NCI-H345 (cell line): ENCODE results near the gene CRYZ.
A peak's percentile ranks its signal among the peaks of the same experiment; 100 is the strongest.
"Not testable (repeated sequence)": the region's sequence is repeated elsewhere in the genome, so short reads cannot be mapped to it uniquely, and the experiment has no call there.

Experiments used
- DNase-seq: peaks from one replicate; lab custom pipeline; 2025; lab: John Stamatoyannopoulos, UW

Gene CRYZ

GRCh38 chr1:74732960-74733603 is at the start of gene CRYZ, which contains the start of gene TYW3:
Gene CRYZ, minus strand, starts transcription at chr1:74733050. Its CDS starts 8,229 bp downstream, at chr1:74724821.
Gene TYW3, plus strand, starts transcription at chr1:74733152. Its CDS starts 93 bp downstream, at chr1:74733245.
- DNase-seq: peak; percentile 96

DNA sequence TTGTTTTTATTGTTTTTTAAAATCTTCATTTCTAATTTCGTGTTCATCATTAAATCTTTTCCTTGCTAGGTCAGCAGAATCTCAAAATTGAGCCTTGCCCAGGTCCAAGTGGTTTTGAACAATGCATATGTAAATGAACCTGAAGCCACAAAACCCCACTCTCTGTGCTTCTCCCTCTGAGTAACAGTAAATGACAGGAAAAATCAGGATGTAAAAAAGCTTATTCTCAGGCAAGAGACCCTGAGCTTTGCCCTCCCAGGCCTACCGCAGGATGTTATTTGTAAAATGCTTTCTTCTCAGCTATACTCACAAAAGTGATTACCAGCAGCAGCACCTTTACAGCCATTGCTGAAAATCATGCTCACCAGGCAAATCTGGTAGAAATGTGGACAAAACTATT is 47.7 kb upstream of the CRYZ start:
- DNase-seq: no peak

- DNase-seq: no peak
Measured at GRCh38 chr1:74779750-74780149, 46.9 kb upstream of the CRYZ start.

GRCh38 chr1:74777525-74777924 is 44.7 kb upstream of the CRYZ start:
- DNase-seq: no peak

GRCh38 chr1:74775735-74776134 is 42.9 kb upstream of the CRYZ start:
- DNase-seq: no peak

GRCh38 chr1:74773582-74773981 is 40.7 kb upstream of the CRYZ start:
- DNase-seq: no peak

DNA sequence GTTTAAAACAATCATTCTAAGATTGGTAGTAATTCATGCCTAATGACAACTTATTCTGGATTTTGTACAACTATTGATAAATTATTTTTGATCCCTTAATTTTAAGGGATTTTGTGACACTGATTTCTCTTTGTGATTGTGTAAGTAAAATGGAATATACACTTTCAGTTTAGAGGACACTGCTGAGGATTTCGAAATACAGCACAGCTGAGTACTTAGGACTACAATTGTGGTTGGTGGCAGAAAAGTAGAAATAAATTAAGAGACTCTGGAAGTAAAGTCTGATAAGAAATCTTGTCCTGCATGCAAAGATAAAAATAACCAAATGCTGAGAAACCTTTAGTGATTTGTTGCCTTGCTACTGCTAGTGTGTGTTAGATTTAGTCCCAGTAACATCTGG is 40.1 kb upstream of the CRYZ start:
- no peak for DNase-seq

- peak; percentile 71 for DNase-seq
Measured at GRCh38 chr1:74771913-74772515, 39.2 kb upstream of the CRYZ start.

DNA sequence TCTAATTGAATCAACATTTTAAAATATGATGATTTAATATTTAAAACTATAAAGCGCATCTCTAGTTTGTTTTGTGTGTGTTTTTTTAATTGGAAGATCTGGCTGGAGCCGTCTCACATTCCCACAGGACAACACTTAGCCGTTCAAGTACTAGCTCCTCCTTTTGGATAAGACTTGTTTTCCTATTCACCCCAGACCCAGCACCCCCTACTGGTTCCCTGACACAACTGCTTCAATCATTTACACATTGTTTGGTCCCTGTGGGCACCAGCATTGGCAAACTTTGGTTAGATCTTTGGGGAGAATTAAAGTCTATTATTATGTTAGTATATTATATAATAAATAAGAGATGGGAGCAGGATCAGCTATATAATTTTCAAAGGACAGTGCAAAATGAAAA is 34.6 kb upstream of the CRYZ start:
- DNase-seq: no peak

GRCh38 chr1:74766579-74766978 is 33.7 kb upstream of the CRYZ start:
- no peak for DNase-seq

DNA sequence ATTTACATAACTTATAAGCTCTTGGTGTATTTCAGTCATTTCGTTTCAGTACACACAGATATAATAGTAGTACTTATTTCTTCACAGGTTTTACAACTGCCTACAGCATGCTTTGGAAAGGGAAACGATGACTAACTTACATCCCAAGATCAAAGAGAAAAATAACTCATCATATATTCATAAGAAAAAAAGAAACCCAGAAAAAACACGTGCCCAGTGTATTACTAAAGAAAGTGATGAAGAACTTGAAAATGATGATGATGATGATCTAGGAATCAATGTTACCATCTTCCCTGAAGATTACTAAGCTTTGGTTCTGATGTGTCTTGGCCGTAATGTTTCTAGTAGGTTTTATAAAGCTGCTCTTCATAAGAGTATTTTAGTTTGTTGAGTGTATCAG is 31.0 kb upstream of the CRYZ start:
- DNase-seq: no peak

GRCh38 chr1:74756650-74757049 is 23.8 kb upstream of the CRYZ start:
- DNase-seq: not testable (repeated sequence)

GRCh38 chr1:74755475-74755874 is 22.6 kb upstream of the CRYZ start:
- DNase-seq: no peak

DNA sequence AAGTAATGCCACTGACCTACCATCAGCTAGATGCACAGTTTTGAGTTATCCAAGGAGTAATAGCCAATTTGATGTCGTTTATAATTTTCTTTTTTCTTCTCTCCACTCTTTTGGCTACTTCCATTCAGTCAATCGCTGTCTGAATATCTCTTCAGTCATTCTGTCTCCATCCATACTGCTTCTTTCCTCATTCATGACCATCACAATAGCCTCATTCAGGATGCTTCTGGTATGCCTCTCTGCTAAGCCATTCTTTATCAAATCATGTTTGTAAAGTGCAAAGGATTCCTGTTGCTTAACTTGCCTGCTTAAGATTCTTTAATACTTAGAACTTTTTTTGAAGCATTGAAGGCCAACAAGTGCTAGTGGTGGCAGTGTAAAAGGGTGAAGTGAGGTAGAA is 20.3 kb upstream of the CRYZ start:
- no peak for DNase-seq

- no peak for DNase-seq
Measured at GRCh38 chr1:74748960-74749359, 16.1 kb upstream of the CRYZ start.

DNA sequence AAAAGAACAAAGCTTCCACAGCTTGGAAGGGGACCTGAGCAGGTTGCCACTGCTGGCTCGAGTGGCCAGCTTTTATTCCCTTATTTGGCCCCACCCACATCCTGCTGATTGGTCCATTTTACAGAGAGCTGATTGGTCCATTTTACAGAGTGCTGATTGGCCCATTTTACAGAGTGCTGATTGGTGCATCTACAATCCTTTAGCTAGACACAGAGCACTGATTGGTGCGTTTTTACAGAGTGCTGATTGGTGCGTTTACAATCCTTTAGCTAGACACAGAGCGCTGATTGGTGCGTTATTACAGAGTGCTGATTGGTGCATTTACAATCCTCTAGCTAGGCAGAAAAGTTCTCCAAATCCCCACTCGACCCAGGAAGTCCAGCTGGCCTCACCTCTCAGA is 12.4 kb upstream of the CRYZ start:
- DNase-seq: not testable (repeated sequence)

GRCh38 chr1:74740307-74740980 is 7.6 kb upstream of the CRYZ start:
- DNase-seq: not testable (repeated sequence)

- no peak for DNase-seq
Measured at GRCh38 chr1:74737333-74737732, 4.5 kb upstream of the CRYZ start.

GRCh38 chr1:74733604-74734484 is 994 bp upstream of the CRYZ start:
- peak; percentile 77 for DNase-seq

GRCh38 chr1:74732071-74732946 is 541 bp downstream of the CRYZ start:
- DNase-seq: not testable (repeated sequence)

DNA sequence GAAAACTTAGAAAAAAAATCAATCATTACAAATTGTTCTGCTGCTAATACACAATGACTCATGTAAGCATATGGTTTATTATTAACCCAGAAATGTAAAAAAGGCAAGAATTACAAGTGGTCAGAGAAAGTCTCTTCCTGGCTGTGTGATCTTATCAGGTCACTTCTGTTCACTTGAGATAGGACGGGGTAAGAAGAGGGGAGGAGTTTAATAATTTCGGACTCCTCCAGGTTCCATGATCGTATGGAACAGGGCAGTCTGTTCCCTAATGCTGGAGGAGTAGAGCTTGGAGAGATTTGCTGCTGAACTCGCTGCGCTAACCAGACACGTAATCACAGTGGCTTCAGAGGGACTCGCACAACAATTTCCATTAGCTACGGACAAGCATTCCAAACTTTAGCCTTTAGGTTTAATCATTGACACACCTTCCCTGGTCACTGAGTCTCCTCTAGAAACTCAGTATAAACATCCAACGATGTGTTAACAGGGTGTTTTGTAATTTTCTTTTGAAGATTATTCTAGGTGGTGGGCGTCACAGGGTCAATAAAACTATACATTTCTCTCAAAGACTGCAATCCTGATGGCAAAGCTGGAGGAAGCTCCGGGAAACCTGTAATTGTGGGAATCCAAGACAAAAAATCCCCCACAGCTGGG is 1.3 kb downstream of the CRYZ start:
- no peak for DNase-seq
